ENCODE data around the gene NCKAP5.

The NCKAP5 gene

DNA sequence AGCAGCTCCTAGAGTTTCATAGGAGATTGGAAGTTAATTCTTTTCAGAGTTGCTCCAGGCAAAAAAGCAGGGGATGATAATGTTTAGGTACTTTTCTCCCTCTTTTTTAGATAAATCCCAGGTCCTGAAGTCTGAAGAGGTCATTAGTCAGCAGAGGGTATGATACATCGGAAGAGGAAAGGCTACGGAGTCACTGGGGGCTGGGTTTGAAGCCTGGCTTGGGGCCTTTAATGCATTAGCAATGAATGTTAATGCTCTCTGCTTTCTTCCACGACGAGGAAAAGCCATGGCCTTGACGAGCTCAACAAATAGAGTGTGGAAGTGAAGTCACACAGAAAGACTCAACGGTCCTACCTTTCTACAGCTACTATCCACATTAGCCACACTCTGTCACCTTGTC, 235.1 kb downstream of the NCKAP5 start:
- Histone ChIP-seq H3K27me3 (ENCODE audit: control insufficient read depth in 3 of 3, insufficient read depth in 3 of 3, low read depth in 1 of 3, low read length in 3 of 3) (no peaks in the 10 kb centered on the region), H3K9me3 (replicated peaks in 1 of 2; ENCODE audit: control insufficient read depth in 2 of 2, insufficient read depth in 1 of 2, low read depth in 1 of 2, low read length in 2 of 2) (no peaks in the 10 kb centered on the region), H2BK5ac (ENCODE audit: low read length) (no peak overlapping the region), H3K4me3 (ENCODE audit: low read length in 2 of 2) (no peak overlapping the region), H2BK15ac (ENCODE audit: low read length) (no peak overlapping the region), H3K18ac (ENCODE audit: low read length) (no peak overlapping the region), H4K8ac (ENCODE audit: low read depth, low read length) (no peak overlapping the region), H2BK120ac (ENCODE audit: low read depth, low read length) (no peak overlapping the region), H3K23ac (ENCODE audit: low read depth, low read length, poor library complexity) (no peak overlapping the region), H3K4ac (ENCODE audit: low read length) (no peak overlapping the region), H4K91ac (ENCODE audit: low read depth, low read length, poor library complexity) (no peak overlapping the region), H3K79me1 (ENCODE audit: low read depth, low read length) (no peaks in the 10 kb centered on the region), H3K4me1 (ENCODE audit: control insufficient read depth in 2 of 2, insufficient read depth in 1 of 2, low read depth in 1 of 2, low read length in 2 of 2) (peaks cover 0 to 4% of the 10 kb centered on the region in 2 donors), H2AK5ac (ENCODE audit: low read depth, low read length) (no peak overlapping the region), H3K4me2 (ENCODE audit: insufficient read depth, low read length, poor library complexity, severe bottlenecking) (no peak overlapping the region), H3K27ac (replicated peaks; ENCODE audit: low read length) (no peak overlapping the region), H3K36me3 (replicated peaks in 1 of 2; ENCODE audit: control insufficient read depth in 2 of 2, insufficient read depth in 2 of 2, low read length in 2 of 2) (peaks cover 0 to 84% of the 10 kb centered on the region in 2 donors), H3K9ac (ENCODE audit: low read depth, low read length, poor library complexity) (no peak overlapping the region), H2BK12ac (ENCODE audit: low read length) (no peak overlapping the region), H2AFZ (ENCODE audit: low read length) (no peak overlapping the region), H3K14ac (ENCODE audit: low read length) (no peak overlapping the region)
- WGBS, 2 donors (ENCODE audit: extremely low coverage in 2 of 2, insufficient read length in 2 of 2, insufficient replicate concordance in 1 of 2): no CpG with 5 or more reads among the region's 6 CpGs
- no peak for DNase-seq (ENCODE audit: low spot score)

DNA sequence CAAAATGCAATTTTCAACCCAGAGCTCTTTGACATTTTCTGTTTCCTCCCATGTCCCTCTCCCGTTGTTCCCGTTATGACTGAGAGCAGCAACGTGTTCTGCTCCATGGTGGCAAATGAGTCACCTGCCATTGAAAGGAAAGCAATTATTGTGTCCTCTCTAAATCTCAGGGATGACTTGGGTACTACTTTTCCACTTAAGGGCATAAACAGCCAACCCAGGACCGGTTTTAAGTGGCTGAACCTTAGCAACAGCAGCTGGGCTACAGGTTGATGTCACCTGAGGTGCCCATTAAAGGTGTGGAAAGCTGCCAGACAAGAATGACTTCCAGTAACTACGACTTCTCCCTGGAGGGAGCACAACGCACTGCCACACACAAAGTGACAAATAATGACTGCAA, 236.8 kb downstream of the NCKAP5 start:
- no peaks in the 10 kb centered on the region for H3K9me3 ChIP-seq (replicated peaks in 1 of 2; ENCODE audit: control insufficient read depth in 2 of 2, insufficient read depth in 1 of 2, low read depth in 1 of 2, low read length in 2 of 2)
- no peak overlapping the region for H3K18ac ChIP-seq (ENCODE audit: low read length)
- H3K9ac ChIP-seq (ENCODE audit: low read depth, low read length, poor library complexity): no peak overlapping the region
- no peak overlapping the region for H3K4me3 ChIP-seq (ENCODE audit: low read length in 2 of 2)
- H2BK12ac ChIP-seq (ENCODE audit: low read length): no peak overlapping the region
- no peak for DNase-seq (ENCODE audit: low spot score)
- no peak overlapping the region for H2BK15ac ChIP-seq (ENCODE audit: low read length)
- H2BK5ac ChIP-seq (ENCODE audit: low read length): no peak overlapping the region
- WGBS, 2 donors (ENCODE audit: extremely low coverage in 2 of 2, insufficient read length in 2 of 2, insufficient replicate concordance in 1 of 2): no CpG with 5 or more reads among the region's 6 CpGs
- H3K27ac ChIP-seq (replicated peaks; ENCODE audit: low read length): no peak overlapping the region
- peaks cover 0 to 88% of the 10 kb centered on the region in 2 donors for H3K36me3 ChIP-seq (replicated peaks in 1 of 2; ENCODE audit: control insufficient read depth in 2 of 2, insufficient read depth in 2 of 2, low read length in 2 of 2)
- H4K8ac ChIP-seq (ENCODE audit: low read depth, low read length): no peak overlapping the region
- H3K4ac ChIP-seq (ENCODE audit: low read length): no peak overlapping the region
- no peaks in the 10 kb centered on the region for H3K79me1 ChIP-seq (ENCODE audit: low read depth, low read length)
- peaks cover 8 to 11% of the 10 kb centered on the region in 2 donors for H3K4me1 ChIP-seq (ENCODE audit: control insufficient read depth in 2 of 2, insufficient read depth in 1 of 2, low read depth in 1 of 2, low read length in 2 of 2)
- no peak overlapping the region for H3K4me2 ChIP-seq (ENCODE audit: insufficient read depth, low read length, poor library complexity, severe bottlenecking)
- no peak overlapping the region for H2AK5ac ChIP-seq (ENCODE audit: low read depth, low read length)
- H4K91ac ChIP-seq (ENCODE audit: low read depth, low read length, poor library complexity): no peak overlapping the region
- H3K23ac ChIP-seq (ENCODE audit: low read depth, low read length, poor library complexity): no peak overlapping the region
- no peak overlapping the region for H2AFZ ChIP-seq (ENCODE audit: low read length)
- H3K27me3 ChIP-seq (ENCODE audit: control insufficient read depth in 3 of 3, insufficient read depth in 3 of 3, low read depth in 1 of 3, low read length in 3 of 3): no peaks in the 10 kb centered on the region
- H3K14ac ChIP-seq (ENCODE audit: low read length): no peak overlapping the region
- H2BK120ac ChIP-seq (ENCODE audit: low read depth, low read length): no peak overlapping the region

DNA sequence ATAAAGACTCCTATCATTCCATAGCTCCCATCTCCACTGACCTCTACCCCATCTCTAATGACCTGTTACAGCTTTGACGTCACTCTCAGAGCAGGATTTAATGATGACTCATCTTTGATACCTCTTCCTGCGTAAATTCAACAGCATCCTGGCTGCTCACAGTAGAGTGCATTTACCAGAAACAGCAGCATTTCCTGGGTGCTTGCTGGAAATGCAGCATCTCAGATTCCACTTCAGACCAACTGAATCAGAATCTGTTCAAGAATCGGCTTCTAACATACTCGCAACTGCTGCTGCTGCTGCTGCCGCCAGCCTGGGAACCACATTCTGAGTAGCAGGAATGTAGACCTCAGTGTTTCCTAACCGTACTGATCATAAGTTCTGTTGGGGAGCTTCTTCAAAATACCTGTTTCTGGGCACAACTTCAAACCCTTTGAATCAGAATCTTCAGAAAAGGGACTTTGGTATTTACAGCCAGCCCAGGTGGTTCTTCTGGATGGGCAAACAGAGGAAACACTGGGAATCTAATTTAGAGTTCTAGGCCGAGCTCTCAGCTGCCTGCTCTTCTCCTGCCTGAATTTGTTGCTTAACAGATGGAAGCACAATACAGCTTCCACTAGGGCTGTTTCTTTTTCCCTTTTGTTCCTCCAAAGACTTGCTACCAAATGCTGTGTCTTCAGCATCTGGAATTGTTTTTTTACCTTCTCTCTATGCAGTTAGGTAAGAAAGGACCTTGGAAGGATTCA, 241.4 kb downstream of the NCKAP5 start:
- no peak overlapping the region for H2BK12ac ChIP-seq (ENCODE audit: low read length)
- no peak overlapping the region for H2BK120ac ChIP-seq (ENCODE audit: low read depth, low read length)
- no peak overlapping the region for H3K4ac ChIP-seq (ENCODE audit: low read length)
- no peak overlapping the region for H3K4me3 ChIP-seq (ENCODE audit: low read length in 2 of 2)
- H3K9me3 ChIP-seq (replicated peaks in 1 of 2; ENCODE audit: control insufficient read depth in 2 of 2, insufficient read depth in 1 of 2, low read depth in 1 of 2, low read length in 2 of 2): no peaks in the 10 kb centered on the region
- H4K91ac ChIP-seq (ENCODE audit: low read depth, low read length, poor library complexity): no peak overlapping the region
- no peak overlapping the region for H3K27ac ChIP-seq (replicated peaks; ENCODE audit: low read length)
- H3K4me1 ChIP-seq (ENCODE audit: control insufficient read depth in 2 of 2, insufficient read depth in 1 of 2, low read depth in 1 of 2, low read length in 2 of 2): peaks cover 4 to 11% of the 10 kb centered on the region in 2 donors
- H2BK15ac ChIP-seq (ENCODE audit: low read length): no peak overlapping the region
- no peak overlapping the region for H2AK5ac ChIP-seq (ENCODE audit: low read depth, low read length)
- H3K79me1 ChIP-seq (ENCODE audit: low read depth, low read length): no peaks in the 10 kb centered on the region
- H3K18ac ChIP-seq (ENCODE audit: low read length): peak overlapping the region; percentile 11
- no peak overlapping the region for H3K23ac ChIP-seq (ENCODE audit: low read depth, low read length, poor library complexity)
- H3K14ac ChIP-seq (ENCODE audit: low read length): no peak overlapping the region
- H2AFZ ChIP-seq (ENCODE audit: low read length): no peak overlapping the region
- WGBS, 2 donors (ENCODE audit: extremely low coverage in 2 of 2, insufficient read length in 2 of 2, insufficient replicate concordance in 1 of 2): no CpG with 5 or more reads among the region's 7 CpGs
- no peak overlapping the region for H3K9ac ChIP-seq (ENCODE audit: low read depth, low read length, poor library complexity)
- peaks cover 0 to 81% of the 10 kb centered on the region in 2 donors for H3K36me3 ChIP-seq (replicated peaks in 1 of 2; ENCODE audit: control insufficient read depth in 2 of 2, insufficient read depth in 2 of 2, low read length in 2 of 2)
- no peak overlapping the region for H3K4me2 ChIP-seq (ENCODE audit: insufficient read depth, low read length, poor library complexity, severe bottlenecking)
- no peak for DNase-seq (ENCODE audit: low spot score)
- H3K27me3 ChIP-seq (ENCODE audit: control insufficient read depth in 3 of 3, insufficient read depth in 3 of 3, low read depth in 1 of 3, low read length in 3 of 3): no peaks in the 10 kb centered on the region
- no peak overlapping the region for H2BK5ac ChIP-seq (ENCODE audit: low read length)
- no peak overlapping the region for H4K8ac ChIP-seq (ENCODE audit: low read depth, low read length)

DNA sequence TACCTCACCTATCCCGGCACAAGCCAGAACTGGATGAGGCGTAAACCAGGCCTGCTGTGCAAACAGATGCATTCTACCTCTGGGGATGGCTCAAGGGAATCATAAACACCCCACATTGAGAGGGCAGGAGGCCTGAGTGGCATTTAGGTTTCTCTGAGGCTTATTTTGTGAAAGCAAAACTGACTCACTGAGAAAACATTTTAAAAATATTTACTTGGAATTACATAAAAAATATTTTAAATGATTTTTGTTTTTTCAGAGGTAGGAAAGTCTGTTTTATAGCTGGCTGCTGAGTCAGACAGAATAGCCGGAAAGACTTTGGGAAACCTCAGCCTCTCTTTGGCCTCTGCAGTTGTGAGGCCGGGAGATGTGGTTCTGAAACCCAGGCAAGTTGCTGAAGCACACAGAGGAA, 244.1 kb downstream of the NCKAP5 start:
- no peak overlapping the region for H3K4me2 ChIP-seq (ENCODE audit: insufficient read depth, low read length, poor library complexity, severe bottlenecking)
- H4K8ac ChIP-seq (ENCODE audit: low read depth, low read length): no peak overlapping the region
- H3K27ac ChIP-seq (replicated peaks; ENCODE audit: low read length): no peak overlapping the region
- H3K14ac ChIP-seq (ENCODE audit: low read length): no peak overlapping the region
- H4K91ac ChIP-seq (ENCODE audit: low read depth, low read length, poor library complexity): no peak overlapping the region
- no peak overlapping the region for H3K4me3 ChIP-seq (ENCODE audit: low read length in 2 of 2)
- H3K79me1 ChIP-seq (ENCODE audit: low read depth, low read length): no peaks in the 10 kb centered on the region
- H2AFZ ChIP-seq (ENCODE audit: low read length): no peak overlapping the region
- H2AK5ac ChIP-seq (ENCODE audit: low read depth, low read length): no peak overlapping the region
- no peak overlapping the region for H2BK5ac ChIP-seq (ENCODE audit: low read length)
- H3K9ac ChIP-seq (ENCODE audit: low read depth, low read length, poor library complexity): no peak overlapping the region
- H3K9me3 ChIP-seq (replicated peaks in 1 of 2; ENCODE audit: control insufficient read depth in 2 of 2, insufficient read depth in 1 of 2, low read depth in 1 of 2, low read length in 2 of 2): no peaks in the 10 kb centered on the region
- no peak overlapping the region for H3K4ac ChIP-seq (ENCODE audit: low read length)
- no CpG with 5 or more reads among the region's 4 CpGs for WGBS, 2 donors (ENCODE audit: extremely low coverage in 2 of 2, insufficient read length in 2 of 2, insufficient replicate concordance in 1 of 2)
- no peak overlapping the region for H2BK12ac ChIP-seq (ENCODE audit: low read length)
- H3K23ac ChIP-seq (ENCODE audit: low read depth, low read length, poor library complexity): no peak overlapping the region
- no peaks in the 10 kb centered on the region for H3K27me3 ChIP-seq (ENCODE audit: control insufficient read depth in 3 of 3, insufficient read depth in 3 of 3, low read depth in 1 of 3, low read length in 3 of 3)
- peaks cover 0 to 79% of the 10 kb centered on the region in 2 donors for H3K36me3 ChIP-seq (replicated peaks in 1 of 2; ENCODE audit: control insufficient read depth in 2 of 2, insufficient read depth in 2 of 2, low read length in 2 of 2)
- DNase-seq (ENCODE audit: low spot score): no peak
- H2BK15ac ChIP-seq (ENCODE audit: low read length): no peak overlapping the region
- H2BK120ac ChIP-seq (ENCODE audit: low read depth, low read length): no peak overlapping the region
- H3K4me1 ChIP-seq (ENCODE audit: control insufficient read depth in 2 of 2, insufficient read depth in 1 of 2, low read depth in 1 of 2, low read length in 2 of 2): peaks cover 4 to 11% of the 10 kb centered on the region in 2 donors
- H3K18ac ChIP-seq (ENCODE audit: low read length): no peak overlapping the region
